GM12878 (cell line): ENCODE results near the gene LTK. TPM values are rescaled to one million over a fixed set of nuclear protein-coding genes. Genes with fewer than 3 reads are reported as not detected.

Experiments used
- ATAC-seq: fragments of 200-7000 bp; cut with Tn5 transposase; 3 replicates; pipeline ENCODE4 v1.9.1; 2020; ENCODE audit warnings: mild to moderate bottlenecking, moderate library complexity
- BruUV-seq: library from RNA; stranded (reverse); fragments of 400-500 nt; replicated peaks from 2 replicates; lab custom pipeline; 2021; lab: Mats Ljungman, UMichigan
- CTCF ChIA-PET: fragments of 300-600 bp; sonication (Branson Sonifier 250); formaldehyde crosslinking; extraction: SDS; loops from one replicate; lab custom pipeline; 2021; ENCODE audit warnings: inconsistent platforms; lab: Yijun Ruan, JAX
- POLR2A ChIA-PET: fragments of 350-600 bp; formaldehyde crosslinking; extraction: SDS; loops from one replicate; lab custom pipeline; 2021; ENCODE audit warnings: inconsistent platforms; lab: Charles Lee
- RAD21 ChIA-PET: fragments of 300-600 bp; sonication (Branson Sonifier 250); formaldehyde crosslinking; loops from one replicate; lab custom pipeline; 2023; ENCODE audit warnings: antibody characterized with exemption; ENCODE audit not compliant: unreplicated experiment; lab: Charles Lee
- SMC1A ChIA-PET: fragments of 300-600 bp; sonication (Branson Sonifier 250); formaldehyde crosslinking; loops from one replicate; lab custom pipeline; 2023; ENCODE audit not compliant: unreplicated experiment, uncharacterized antibody; lab: Charles Lee
- DNase-seq: peaks from one replicate; pipeline ENCODE4 v3.0.0-alpha.2; 2011; ENCODE audit warnings: low read depth, low spot score
- FAIRE-seq: peaks from 3 replicates; lab custom pipeline; 2011; peaks lifted over from hg19 to GRCh38; lab: Jason Lieb, UNC
- H2AFZ ChIP-seq: 2 replicates; pipeline ENCODE4 v1.6.0; 2011; ENCODE audit warnings: low read depth, low read length, control low read depth; ENCODE audit not compliant: control insufficient read depth
- H3K27ac ChIP-seq: 2 replicates; pipeline ENCODE4 v1.5.1; 2011; ENCODE audit warnings: control low read depth; ENCODE audit not compliant: control insufficient read depth, insufficient read depth
- H3K27me3 ChIP-seq, 2 experiments: replicated peaks in 1 of 2; 2 replicates each; pipeline versions ENCODE4 v1.6.0 to v1.6.1; 2011; ENCODE audit warnings: low read length in 1 of 2; ENCODE audit not compliant: control insufficient read depth in 2 of 2, insufficient read depth in 2 of 2
- H3K36me3 ChIP-seq, 2 experiments: 2 replicates each; pipeline ENCODE4 v1.5.1; 2011; ENCODE audit warnings: low read length in 1 of 2; ENCODE audit not compliant: control insufficient read depth in 2 of 2, insufficient read depth in 2 of 2
- H3K4me1 ChIP-seq: 2 replicates; pipeline ENCODE4 v1.6.1; 2011; ENCODE audit warnings: mild to moderate bottlenecking, low read length, moderate library complexity, mixed read lengths; ENCODE audit not compliant: control insufficient read depth, insufficient read depth
- H3K4me2 ChIP-seq: 2 replicates; pipeline ENCODE4 v1.6.0; 2011; ENCODE audit warnings: control low read depth; ENCODE audit not compliant: control insufficient read depth, insufficient read depth
- H3K4me3 ChIP-seq: fragments of 200-600 bp; sonication (generic); 2 replicates; pipeline ENCODE4 v1.5.1; 2016
- H3K79me2 ChIP-seq: 2 replicates; pipeline ENCODE4 v1.6.0; 2011; ENCODE audit warnings: low read length; ENCODE audit not compliant: control insufficient read depth, insufficient read depth
- H3K9ac ChIP-seq: 2 replicates; pipeline ENCODE4 v1.8.0; 2011; ENCODE audit warnings: low read length, control low read depth, mixed read lengths; ENCODE audit not compliant: control insufficient read depth, insufficient read depth
- H3K9me3 ChIP-seq: replicated peaks from 3 replicates; pipeline ENCODE4 v1.5.1; 2011; ENCODE audit warnings: mild to moderate bottlenecking, low read length; ENCODE audit not compliant: control insufficient read depth, insufficient read depth
- H4K20me1 ChIP-seq: 2 replicates; pipeline ENCODE4 v1.6.0; 2011; ENCODE audit not compliant: control insufficient read depth, insufficient read depth
- BCL3 ChIP-seq: IDR thresholded peaks from 2 replicates; pipeline ENCODE4 v1.6.1; 2011; ENCODE audit warnings: borderline replicate concordance, low read depth, mild to moderate bottlenecking, moderate library complexity, low read length; ENCODE audit not compliant: insufficient read depth, poor library complexity, severe bottlenecking
- BMI1 ChIP-seq: fragments of 450-650 bp; IDR thresholded peaks from 2 replicates; pipeline ENCODE4 v1.6.1; 2016; ENCODE audit warnings: mild to moderate bottlenecking, moderate library complexity, borderline replicate concordance
- CTCF ChIP-seq, 3 experiments: IDR thresholded peaks in 2 of 3; conservative IDR thresholded peaks in 1 of 3; 2 replicates each; pipeline ENCODE4 v1.5.1; 2011; ENCODE audit warnings: low read depth in 3 of 3, low read length in 3 of 3, mild to moderate bottlenecking in 3 of 3, control low read depth in 2 of 3, moderate library complexity in 2 of 3, inconsistent platforms in 1 of 3, mixed read lengths in 1 of 3; ENCODE audit not compliant: control insufficient read depth in 2 of 3, insufficient read depth in 1 of 3; ENCODE audit errors: extremely low read depth in 1 of 3
- EZH2 ChIP-seq: IDR thresholded peaks from 2 replicates; pipeline ENCODE4 v1.6.1; 2012; ENCODE audit warnings: low read depth, mild to moderate bottlenecking, control low read depth, inconsistent platforms, low read length, borderline replicate concordance; ENCODE audit not compliant: control insufficient read depth
- IRF4 ChIP-seq: IDR thresholded peaks from 2 replicates; pipeline ENCODE4 v1.6.1; 2011; ENCODE audit warnings: low read depth, low read length
- MLLT1 ChIP-seq: fragments of 450-650 bp; IDR thresholded peaks from 2 replicates; pipeline ENCODE4 v1.6.1; 2016; ENCODE audit warnings: mild to moderate bottlenecking
- PAX5 ChIP-seq: IDR thresholded peaks from 2 replicates; pipeline ENCODE4 v1.6.1; 2011; ENCODE audit warnings: low read depth, low read length, borderline replicate concordance
- RELA ChIP-seq: fragments of 450-650 bp; IDR thresholded peaks from 2 replicates; pipeline ENCODE4 v1.8.0; 2014; ENCODE audit warnings: borderline replicate concordance; ENCODE audit not compliant: partially characterized antibody
- SREBF1 ChIP-seq: IDR thresholded peaks from 2 replicates; pipeline ENCODE4 v1.6.1; 2012; ENCODE audit warnings: mild to moderate bottlenecking, low read length
- ZNF207 ChIP-seq: fragments of 450-650 bp; IDR thresholded peaks from 2 replicates; pipeline ENCODE4 v1.6.1; 2014; ENCODE audit warnings: antibody characterized with exemption, mild to moderate bottlenecking, borderline replicate concordance
- ZNF384 ChIP-seq: IDR thresholded peaks from 2 replicates; pipeline ENCODE4 v1.6.1; 2012; ENCODE audit warnings: low read depth, mild to moderate bottlenecking, low read length, improper control_type of control experiment, borderline replicate concordance
- ZSCAN29 ChIP-seq: fragments of 450-650 bp; IDR thresholded peaks from 2 replicates; pipeline ENCODE4 v1.6.1; 2017; ENCODE audit warnings: mild to moderate bottlenecking, moderate library complexity
- WGBS: methylation state at CpG from one replicate; pipeline ENCODE4 v1.1.6; 2016; ENCODE audit warnings: low lambda C conversion rate; ENCODE audit not compliant: insufficient replicate concordance, insufficient coverage; ENCODE audit errors: missing lambda C conversion rate; 5-methylcytosine and 5-hydroxymethylcytosine counted together
- in situ Hi-C: fragments of 300-500 bp; cut with MboI; formaldehyde crosslinking; loops from 9 replicates; pipeline ENCODE4 v1.14.3; 2018; ENCODE audit warnings: mixed read lengths
- intact Hi-C: fragments of 100-400 bp; cut with micrococcal nuclease; formaldehyde crosslinking; loops from one replicate; pipeline ENCODE4 v1.14.2; 2022; ENCODE audit not compliant: unreplicated experiment
- polyA plus RNA-seq, 11 experiments: library from polyadenylated mRNA; depleted of rRNA in 4 of 11; unstranded in 6 of 11; stranded (reverse) in 5 of 11; fragments of >200 nt; fragmentation: Nextera tagmentation in 4 of 11; fragmentation: Illumina TruSeq in 1 of 11; extraction: Ambion mirVana in 4 of 11; extraction: Trizol in 1 of 11; gene quantifications; 1 replicate in 1 of 11; 2 replicates in 10 of 11; pipeline versions ENCODE4 v1.2.1 to v1.2.3, GENCODE V29; 2011 to 2016; ENCODE audit warnings: inconsistent platforms in 2 of 11, missing spikeins in 2 of 11, low read depth in 1 of 11
- total RNA-seq, 4 experiments: library from RNA; depleted of rRNA in 3 of 4; stranded (reverse); fragments of >200 nt in 3 of 4; fragmentation: Illumina TruSeq in 1 of 4; extraction: Trizol in 1 of 4; gene quantifications; 2 replicates each; pipeline versions ENCODE4 v1.2.1 to v1.2.3, GENCODE V29; 2013 to 2021
- TF ChIP-seq, protein P1 (sequence below): fragments of 150-350 bp; IDR thresholded peaks from 2 replicates; pipeline ENCODE4 v1.6.1; 2014; ENCODE audit warnings: mild to moderate bottlenecking, low read depth, low read length
- TF ChIP-seq, protein P2 (sequence below): fragments of 450-650 bp; IDR thresholded peaks from 2 replicates; pipeline ENCODE4 v1.6.1; 2017; ENCODE audit warnings: borderline replicate concordance

Gene LTK
- total and polyA plus RNA-seq, 10 of the 15 experiments (the other 5 are each of a cell fraction or from before 2014, with no cell fraction given): 0.07 to 0.80 (median 0.20) TPM; not detected in 1

GRCh38 chr15:41543521-41543870 lies 29.9 kb upstream of the LTK start:
- peak overlapping the region; percentile 94 for H3K9ac ChIP-seq
- no peaks in the 10 kb centered on the region for H3K27me3 ChIP-seq
- peak overlapping the region; percentile 71 for H3K27ac ChIP-seq
- SMC1A ChIA-PET: interaction anchor here (1.2 to 1.5 kb wide), 2 partner anchors 59 to 61 kb away, joined by 3 to 5 read pairs; no protein-coding TSS in a partner anchor
- CTCF ChIA-PET: interaction anchor here (0.6 kb wide), 1 partner anchor 14 kb away, joined by 3 read pairs; no protein-coding TSS in a partner anchor
- in situ Hi-C loops (no loop called here), intact Hi-C loops (no loop called here)
- no peak for ATAC-seq
- peaks cover 10% of the 10 kb centered on the region for H3K79me2 ChIP-seq
- H3K4me2 ChIP-seq: peak overlapping the region; percentile 64
- no peaks in the 10 kb centered on the region for H3K4me1 ChIP-seq
- no peaks in the 10 kb centered on the region for H4K20me1 ChIP-seq
- POLR2A ChIA-PET: no interaction called here
- DNase-seq: no peak
- peak overlapping the region; percentile 93; the same call in 1 of the 2 replicates for H2AFZ ChIP-seq
- H3K4me3 ChIP-seq: peak overlapping the region; percentile 93
- WGBS: 6% methylated on average over 8 of the region's 8 CpGs
- RAD21 ChIA-PET: interaction anchor here (0.9 to 1.5 kb wide), 3 partner anchors 15 to 78 kb away, joined by 4 to 7 read pairs (median 5); partner anchors contain the start of gene ITPKA
- H3K36me3 ChIP-seq: no peaks in the 10 kb centered on the region
- no peak for FAIRE-seq
- no TSS peak for BruUV-seq
- H3K9me3 ChIP-seq: no peaks in the 10 kb centered on the region
- TF ChIP-seq IRF4 (no peak), SREBF1 (no peak), EZH2 (no peak), ZSCAN29 (no peak), CTCF (IDR thresholded peaks at IDR 0.05 in 2 of 3, conservative IDR thresholded peaks at IDR 0.05 in 1 of 3; ENCODE audit: control insufficient read depth in 2 of 3, extremely low read depth in 1 of 3, insufficient read depth in 1 of 3, low read depth in 3 of 3, low read length in 3 of 3) (no peak), BMI1 (no peak), ZNF207 (no peak), RELA (no peak), BCL3 (no peak), PAX5 (no peak), ZNF384 (no peak), MLLT1 (no peak)
- TF ChIP-seq, protein P1, sequence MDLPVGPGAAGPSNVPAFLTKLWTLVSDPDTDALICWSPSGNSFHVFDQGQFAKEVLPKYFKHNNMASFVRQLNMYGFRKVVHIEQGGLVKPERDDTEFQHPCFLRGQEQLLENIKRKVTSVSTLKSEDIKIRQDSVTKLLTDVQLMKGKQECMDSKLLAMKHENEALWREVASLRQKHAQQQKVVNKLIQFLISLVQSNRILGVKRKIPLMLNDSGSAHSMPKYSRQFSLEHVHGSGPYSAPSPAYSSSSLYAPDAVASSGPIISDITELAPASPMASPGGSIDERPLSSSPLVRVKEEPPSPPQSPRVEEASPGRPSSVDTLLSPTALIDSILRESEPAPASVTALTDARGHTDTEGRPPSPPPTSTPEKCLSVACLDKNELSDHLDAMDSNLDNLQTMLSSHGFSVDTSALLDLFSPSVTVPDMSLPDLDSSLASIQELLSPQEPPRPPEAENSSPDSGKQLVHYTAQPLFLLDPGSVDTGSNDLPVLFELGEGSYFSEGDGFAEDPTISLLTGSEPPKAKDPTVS: no peak
- TF ChIP-seq, protein P2, sequence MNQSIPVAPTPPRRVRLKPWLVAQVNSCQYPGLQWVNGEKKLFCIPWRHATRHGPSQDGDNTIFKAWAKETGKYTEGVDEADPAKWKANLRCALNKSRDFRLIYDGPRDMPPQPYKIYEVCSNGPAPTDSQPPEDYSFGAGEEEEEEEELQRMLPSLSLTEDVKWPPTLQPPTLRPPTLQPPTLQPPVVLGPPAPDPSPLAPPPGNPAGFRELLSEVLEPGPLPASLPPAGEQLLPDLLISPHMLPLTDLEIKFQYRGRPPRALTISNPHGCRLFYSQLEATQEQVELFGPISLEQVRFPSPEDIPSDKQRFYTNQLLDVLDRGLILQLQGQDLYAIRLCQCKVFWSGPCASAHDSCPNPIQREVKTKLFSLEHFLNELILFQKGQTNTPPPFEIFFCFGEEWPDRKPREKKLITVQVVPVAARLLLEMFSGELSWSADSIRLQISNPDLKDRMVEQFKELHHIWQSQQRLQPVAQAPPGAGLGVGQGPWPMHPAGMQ: no peak
